Omental fat pad (tissue), 4 donors: ENCODE results near the gene MYO18B. TPM values are rescaled to one million over a fixed set of nuclear protein-coding genes. Genes with fewer than 3 reads are reported as not detected.

Experiments
- ATAC-seq: fragments of 150-250 bp; one replicate; pipeline ENCODE4 v1.9.1; 2016; ENCODE audit warnings: mild to moderate bottlenecking, moderate library complexity; ENCODE audit not compliant: low FRiP score
- DNase-seq: peaks from one replicate; pipeline ENCODE4 v3.0.0-alpha.2; 2019; ENCODE audit warnings: low spot score
- CTCF ChIP-seq, 3 donors: fragments of 450-650 bp; IDR thresholded peaks; one replicate each; pipeline ENCODE4 v1.5.1; 2016 to 2017; ENCODE audit warnings: antibody characterized with exemption in 3 of 3, mild to moderate bottlenecking in 3 of 3, moderate library complexity in 2 of 3
- total RNA-seq, 4 donors: library from RNA; depleted of rRNA; stranded (reverse); fragments of >200 nt; gene quantifications; one replicate each; pipeline ENCODE4 v1.1.0, GENCODE V29; 2016

Gene MYO18B
- total RNA-seq, 4 donors from 2014 or later = under 0.01 TPM; not detected in 2

- TF ChIP-seq CTCF (IDR thresholded peaks at IDR 0.05) = no peak
- no peak for ATAC-seq
- DNase-seq = no peak
These were observed 30.3 kb downstream of the MYO18B start for GRCh38 chr22:25772288-25772687.

GRCh38 chr22:25774575-25775026 is 32.6 kb downstream of the MYO18B start:
- DNase-seq = no peak
- TF ChIP-seq CTCF (IDR thresholded peaks at IDR 0.05) = no peak
- ATAC-seq = no peak

- no peak for ATAC-seq
- no peak for DNase-seq
- TF ChIP-seq CTCF (IDR thresholded peaks at IDR 0.05) = no peak
These were observed 33.5 kb downstream of the MYO18B start for GRCh38 chr22:25775531-25775930.

- DNase-seq (no peak), ATAC-seq (no peak)
- no peak for TF ChIP-seq CTCF (IDR thresholded peaks at IDR 0.05)
These were observed 35.4 kb downstream of the MYO18B start for GRCh38 chr22:25777411-25777810.

GRCh38 chr22:25777870-25778269 is 35.9 kb downstream of the MYO18B start:
- ATAC-seq (no peak), DNase-seq (no peak)
- no peak for TF ChIP-seq CTCF (IDR thresholded peaks at IDR 0.05)

GRCh38 chr22:25779426-25779825 is 37.4 kb downstream of the MYO18B start:
- TF ChIP-seq CTCF (IDR thresholded peaks at IDR 0.05) = no peak
- no peak for DNase-seq
- ATAC-seq = no peak

- ATAC-seq (no peak), DNase-seq (no peak)
- no peak for TF ChIP-seq CTCF (IDR thresholded peaks at IDR 0.05)
These were observed 37.9 kb downstream of the MYO18B start for GRCh38 chr22:25779890-25780289.
